ENCODE measurements around the gene PNLIPRP2.

Gene PNLIPRP2

DNA sequence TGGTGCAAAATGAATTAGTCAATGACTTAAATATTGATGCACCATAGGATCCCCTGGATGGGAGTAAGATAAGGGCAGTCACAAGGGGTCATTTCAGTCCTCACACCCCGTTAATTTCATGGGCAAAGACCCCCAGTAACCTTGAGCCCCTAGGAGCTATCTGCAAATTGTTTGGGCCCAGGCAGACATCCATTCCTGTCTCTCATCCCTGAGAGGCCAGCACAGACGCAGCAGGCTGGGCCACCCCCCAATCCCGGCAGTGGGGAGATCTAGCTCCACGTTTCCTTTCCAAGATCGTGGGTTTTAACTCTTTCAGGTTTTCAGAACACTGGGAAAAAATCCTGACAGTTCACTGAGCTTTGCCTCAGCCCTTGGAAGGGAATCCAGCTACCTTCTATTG is 40.1 kb downstream of the PNLIPRP2 start:
- DNase-seq = no peak
- H3K9me3 Mint-ChIP-seq = no peaks in the 10 kb centered on the region
- no peak overlapping the region for H3K4me3 Mint-ChIP-seq
- peak overlapping the region; percentile 19 for H3K27ac Mint-ChIP-seq
- no peaks in the 10 kb centered on the region for H3K36me3 Mint-ChIP-seq (ENCODE audit: low read depth)
- H3K4me1 Mint-ChIP-seq = peaks cover 8% of the 10 kb centered on the region
- peaks cover 4% of the 10 kb centered on the region for H3K27me3 Mint-ChIP-seq (ENCODE audit: low read depth, poor library complexity)
- TF ChIP-seq, protein P1, sequence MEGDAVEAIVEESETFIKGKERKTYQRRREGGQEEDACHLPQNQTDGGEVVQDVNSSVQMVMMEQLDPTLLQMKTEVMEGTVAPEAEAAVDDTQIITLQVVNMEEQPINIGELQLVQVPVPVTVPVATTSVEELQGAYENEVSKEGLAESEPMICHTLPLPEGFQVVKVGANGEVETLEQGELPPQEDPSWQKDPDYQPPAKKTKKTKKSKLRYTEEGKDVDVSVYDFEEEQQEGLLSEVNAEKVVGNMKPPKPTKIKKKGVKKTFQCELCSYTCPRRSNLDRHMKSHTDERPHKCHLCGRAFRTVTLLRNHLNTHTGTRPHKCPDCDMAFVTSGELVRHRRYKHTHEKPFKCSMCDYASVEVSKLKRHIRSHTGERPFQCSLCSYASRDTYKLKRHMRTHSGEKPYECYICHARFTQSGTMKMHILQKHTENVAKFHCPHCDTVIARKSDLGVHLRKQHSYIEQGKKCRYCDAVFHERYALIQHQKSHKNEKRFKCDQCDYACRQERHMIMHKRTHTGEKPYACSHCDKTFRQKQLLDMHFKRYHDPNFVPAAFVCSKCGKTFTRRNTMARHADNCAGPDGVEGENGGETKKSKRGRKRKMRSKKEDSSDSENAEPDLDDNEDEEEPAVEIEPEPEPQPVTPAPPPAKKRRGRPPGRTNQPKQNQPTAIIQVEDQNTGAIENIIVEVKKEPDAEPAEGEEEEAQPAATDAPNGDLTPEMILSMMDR (IDR thresholded peaks at IDR 0.05) = no peak

- Mint-ChIP-seq H3K9me3 (no peaks in the 10 kb centered on the region), H3K36me3 (ENCODE audit: low read depth) (peaks cover 9% of the 10 kb centered on the region)
These were observed 42.6 kb downstream of the PNLIPRP2 start for GRCh38 chr10:116663342-116663741.

GRCh38 chr10:116664631-116665030 is 43.9 kb downstream of the PNLIPRP2 start:
- H3K4me3 Mint-ChIP-seq = no peak overlapping the region
- no peaks in the 10 kb centered on the region for H3K9me3 Mint-ChIP-seq
- TF ChIP-seq, protein P1 (IDR thresholded peaks at IDR 0.05) = no peak

More at GRCh38 chr10:116663342-116663741, 42.6 kb downstream of the PNLIPRP2 start:
- DNase-seq = no peak
- Mint-ChIP-seq H3K4me3 (no peak overlapping the region), H3K27me3 (ENCODE audit: low read depth, poor library complexity) (peaks cover 8% of the 10 kb centered on the region), H3K27ac (no peak overlapping the region), H3K4me1 (peaks cover 8% of the 10 kb centered on the region)
- TF ChIP-seq, protein P1 (IDR thresholded peaks at IDR 0.05) = no peak

DNA sequence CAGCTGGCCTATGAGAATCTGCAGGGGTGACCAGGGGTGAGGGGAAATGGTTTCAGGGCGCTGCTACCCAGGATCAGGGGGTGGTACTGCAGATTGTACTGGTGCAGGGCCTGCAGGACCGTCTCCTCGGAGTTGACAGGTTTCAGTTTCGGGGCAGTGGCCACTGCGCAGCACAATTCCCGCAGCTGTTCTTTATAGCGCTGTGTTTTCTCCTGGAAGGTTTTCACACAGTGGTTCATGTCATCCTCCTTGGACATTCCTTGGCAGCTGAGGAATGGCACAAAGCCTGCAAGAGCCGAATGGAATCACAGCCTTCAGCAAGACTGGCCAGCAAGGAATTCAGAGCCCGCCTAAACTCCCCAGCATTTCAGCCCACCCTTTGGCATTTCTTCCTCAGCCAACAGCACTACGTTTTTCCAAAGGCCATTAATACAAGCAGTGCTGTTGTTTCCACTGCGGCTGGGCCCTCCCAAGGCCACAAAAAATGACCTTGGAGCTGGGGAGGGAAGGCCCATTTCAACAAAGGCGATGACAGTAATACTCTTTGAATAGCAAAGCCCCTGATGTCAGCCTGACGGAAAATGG is 44.9 kb downstream of the PNLIPRP2 start:
- H3K27ac Mint-ChIP-seq = no peak overlapping the region
- no peak overlapping the region for H3K4me3 Mint-ChIP-seq
- peaks cover 23% of the 10 kb centered on the region for H3K27me3 Mint-ChIP-seq (ENCODE audit: low read depth, poor library complexity)
- H3K4me1 Mint-ChIP-seq = peaks cover 17% of the 10 kb centered on the region
- TF ChIP-seq, protein P1 (IDR thresholded peaks at IDR 0.05) = no peak
- peaks cover 9% of the 10 kb centered on the region for H3K36me3 Mint-ChIP-seq (ENCODE audit: low read depth)
- no peaks in the 10 kb centered on the region for H3K9me3 Mint-ChIP-seq
- DNase-seq = no peak

More at GRCh38 chr10:116664631-116665030, 43.9 kb downstream of the PNLIPRP2 start:
- DNase-seq = no peak
- peaks cover 19% of the 10 kb centered on the region for H3K27me3 Mint-ChIP-seq (ENCODE audit: low read depth, poor library complexity)
- no peak overlapping the region for H3K27ac Mint-ChIP-seq
- peaks cover 17% of the 10 kb centered on the region for H3K4me1 Mint-ChIP-seq
- H3K36me3 Mint-ChIP-seq (ENCODE audit: low read depth) = peaks cover 9% of the 10 kb centered on the region

DNA sequence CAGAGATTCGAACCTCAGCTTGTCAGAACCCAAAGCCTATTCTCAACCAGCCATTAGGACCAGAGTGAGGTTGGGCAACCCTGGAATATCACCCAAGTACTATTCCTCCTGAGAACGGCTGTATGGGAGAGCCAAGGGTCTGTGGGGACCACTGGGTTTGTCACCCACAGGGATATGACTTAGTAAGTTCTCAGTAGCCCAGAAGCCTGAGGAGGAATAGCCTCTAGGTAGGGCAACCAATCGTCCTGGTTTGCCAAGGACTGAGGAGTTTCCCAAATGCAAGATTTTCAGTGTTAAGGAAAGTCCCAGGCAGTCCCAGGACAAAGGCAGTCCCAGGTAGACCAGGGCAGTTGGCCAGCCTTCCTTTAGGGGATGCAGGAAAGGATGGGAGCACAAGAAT is 46.7 kb downstream of the PNLIPRP2 start:
- Mint-ChIP-seq H3K27ac (no peak overlapping the region), H3K4me3 (no peak overlapping the region), H3K4me1 (peaks cover 22% of the 10 kb centered on the region), H3K36me3 (ENCODE audit: low read depth) (peaks cover 9% of the 10 kb centered on the region), H3K9me3 (no peaks in the 10 kb centered on the region), H3K27me3 (ENCODE audit: low read depth, poor library complexity) (peaks cover 33% of the 10 kb centered on the region)
- TF ChIP-seq, protein P1 (IDR thresholded peaks at IDR 0.05) = no peak
- DNase-seq = no peak

DNA sequence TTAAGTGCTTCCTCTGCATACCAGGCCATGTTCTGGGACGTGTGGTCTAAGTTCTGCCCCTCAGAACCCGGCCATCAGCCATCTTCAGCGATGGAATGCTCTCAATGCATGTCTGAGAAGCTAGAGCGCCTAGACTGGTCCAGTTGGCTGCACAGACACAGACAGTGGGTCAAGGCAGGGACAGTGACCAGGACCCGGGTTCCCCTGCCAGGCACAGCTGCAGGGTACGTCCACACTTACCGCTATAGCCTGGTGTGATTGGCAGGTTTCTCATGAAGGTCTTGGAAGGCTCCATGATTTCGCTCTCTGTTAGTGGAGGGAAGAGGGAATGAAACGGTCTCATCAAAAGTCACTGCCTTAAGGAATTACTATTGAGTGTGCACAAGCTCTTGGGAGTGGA is 47.3 kb downstream of the PNLIPRP2 start:
- no peak for DNase-seq
- Mint-ChIP-seq H3K4me3 (peak overlapping the region; percentile 25), H3K9me3 (no peaks in the 10 kb centered on the region), H3K4me1 (peaks cover 22% of the 10 kb centered on the region), H3K27me3 (ENCODE audit: low read depth, poor library complexity) (peaks cover 36% of the 10 kb centered on the region), H3K36me3 (ENCODE audit: low read depth) (peaks cover 9% of the 10 kb centered on the region), H3K27ac (no peak overlapping the region)
- TF ChIP-seq, protein P1 (IDR thresholded peaks at IDR 0.05) = no peak
